GM18868 (cell line): ENCODE measurements around the gene PDCL3.

ENCODE experiments used
- ATAC-seq: cut with Tn5 transposase; IDR thresholded peaks from one replicate; pipeline ENCODE4 v1.9.1; 2021; ENCODE audit warnings: mild to moderate bottlenecking, moderate library complexity; ENCODE audit not compliant: unreplicated experiment

PDCL3 gene

GRCh38 chr2:100562613-100563406, at the start of gene PDCL3:
PDCL3 (plus strand) TSS chr2:100562993; CDS start chr2:100563068, 75 bp downstream.
- peak; percentile 91 for ATAC-seq

GRCh38 chr2:100513650-100514049, 49.1 kb upstream of the PDCL3 start:
- no peak for ATAC-seq

GRCh38 chr2:100517556-100517955, 45.2 kb upstream of the PDCL3 start:
- ATAC-seq = no peak

GRCh38 chr2:100518801-100519200, 44.0 kb upstream of the PDCL3 start:
- no peak for ATAC-seq

- ATAC-seq = no peak
Observed at GRCh38 chr2:100520224-100520623, 42.6 kb upstream of the PDCL3 start.

- ATAC-seq = no peak
Observed at GRCh38 chr2:100522430-100522829, 40.4 kb upstream of the PDCL3 start.

- no peak for ATAC-seq
Observed at GRCh38 chr2:100524331-100524730, 38.5 kb upstream of the PDCL3 start.

- no peak for ATAC-seq
Observed at GRCh38 chr2:100526868-100527267, 35.9 kb upstream of the PDCL3 start.

GRCh38 chr2:100527440-100528015, 35.3 kb upstream of the PDCL3 start:
- no peak for ATAC-seq

GRCh38 chr2:100529176-100529575, 33.6 kb upstream of the PDCL3 start:
- no peak for ATAC-seq

- no peak for ATAC-seq
Observed at GRCh38 chr2:100529900-100530299, 32.9 kb upstream of the PDCL3 start.

- ATAC-seq = no peak
Observed at GRCh38 chr2:100535855-100536254, 26.9 kb upstream of the PDCL3 start.

- ATAC-seq = no peak
Observed at GRCh38 chr2:100537918-100538317, 24.9 kb upstream of the PDCL3 start.

- no peak for ATAC-seq
Observed at GRCh38 chr2:100539221-100539620, 23.6 kb upstream of the PDCL3 start.

GRCh38 chr2:100541404-100541803, 21.4 kb upstream of the PDCL3 start:
- no peak for ATAC-seq

- no peak for ATAC-seq
Observed at GRCh38 chr2:100542418-100542817, 20.4 kb upstream of the PDCL3 start.

- ATAC-seq = no peak
Observed at GRCh38 chr2:100544911-100545596, 17.7 kb upstream of the PDCL3 start.

GRCh38 chr2:100546469-100546868, 16.3 kb upstream of the PDCL3 start:
- ATAC-seq = no peak

GRCh38 chr2:100548771-100549170, 14.0 kb upstream of the PDCL3 start:
- no peak for ATAC-seq

- no peak for ATAC-seq
Observed at GRCh38 chr2:100551303-100551702, 11.5 kb upstream of the PDCL3 start.

GRCh38 chr2:100554798-100555407, 7.9 kb upstream of the PDCL3 start:
- ATAC-seq = no peak

GRCh38 chr2:100556746-100557145, 6.0 kb upstream of the PDCL3 start:
- no peak for ATAC-seq
